HepG2 (cell line): ENCODE measurements around the gene UST. TPM values are rescaled to one million over a fixed set of nuclear protein-coding genes. Genes with fewer than 3 reads are reported as not detected.

ENCODE experiments used
- ATAC-seq: fragments of 200-7000 bp; cut with Tn5 transposase; 3 replicates; pipeline ENCODE4 v1.9.1; 2020; ENCODE audit warnings: mild to moderate bottlenecking, moderate library complexity
- BruUV-seq: library from RNA; stranded (reverse); fragments of 400-500 nt; replicated peaks from 2 replicates; lab custom pipeline; 2021; lab: Mats Ljungman, UMichigan
- CTCF ChIA-PET: fragments of 300-600 bp; formaldehyde crosslinking; extraction: SDS; loops from one replicate; lab custom pipeline; 2021; ENCODE audit warnings: low total read pairs, inconsistent platforms, low intra/inter-chr PET ratio; lab: Yijun Ruan, JAX
- POLR2A ChIA-PET: fragments of 350-600 bp; sonication (Branson Sonifier 250); formaldehyde crosslinking; loops from one replicate; lab custom pipeline; 2020; ENCODE audit warnings: antibody characterized with exemption, inconsistent platforms; lab: Yijun Ruan, JAX
- DNase-seq: peaks from one replicate; pipeline ENCODE4 v3.0.0-alpha.2; 2015; ENCODE audit warnings: low spot score
- FAIRE-seq: peaks from 3 replicates; lab custom pipeline; 2011; peaks lifted over from hg19 to GRCh38; lab: Jason Lieb, UNC
- H2AFZ ChIP-seq: one replicate; pipeline ENCODE4 v1.6.1; 2011; ENCODE audit warnings: low read length, inconsistent platforms
- H3K27ac ChIP-seq: fragments of 300-600 bp; 3 replicates; pipeline ENCODE4 v1.8.0; 2011; ENCODE audit warnings: mixed run types, mild to moderate bottlenecking, mixed read lengths, low read length, inconsistent platforms; ENCODE audit not compliant: insufficient read depth; ENCODE audit errors: extremely low read length
- H3K27me3 ChIP-seq, 2 experiments: fragments of 200-600 bp in 1 of 2; 2 replicates in 1 of 2; 3 replicates in 1 of 2; pipeline versions ENCODE4 v1.6.0 to v1.8.0; 2011; ENCODE audit warnings: low read length in 2 of 2, mild to moderate bottlenecking in 2 of 2, moderate library complexity in 2 of 2, inconsistent platforms in 1 of 2; ENCODE audit not compliant: insufficient read depth in 2 of 2, control insufficient read depth in 1 of 2
- H3K36me3 ChIP-seq, 2 experiments: fragments of 200-600 bp in 1 of 2; replicated peaks in 1 of 2; 2 replicates in 1 of 2; 3 replicates in 1 of 2; pipeline versions ENCODE4 v1.5.1 to v1.8.0; 2011; ENCODE audit warnings: low read length in 2 of 2, inconsistent platforms in 1 of 2; ENCODE audit not compliant: insufficient read depth in 2 of 2, control insufficient read depth in 1 of 2
- H3K4me1 ChIP-seq: 2 replicates; pipeline ENCODE4 v1.5.1; 2012; ENCODE audit warnings: low read length, inconsistent platforms; ENCODE audit not compliant: insufficient read depth
- H3K4me2 ChIP-seq: 2 replicates; pipeline ENCODE4 v1.6.0; 2011; ENCODE audit warnings: low read depth, low read length, inconsistent platforms
- H3K4me3 ChIP-seq, 3 experiments: fragments of 200-600 bp in 1 of 3; sonication (generic), shearing (Covaris generic) in 1 of 3; replicated peaks in 1 of 3; 2 replicates each; pipeline ENCODE4 v1.5.1; 2011 to 2016; ENCODE audit warnings: low read length in 3 of 3, inconsistent platforms in 2 of 3, low read depth in 2 of 3, mild to moderate bottlenecking in 2 of 3, control low read depth in 1 of 3, mixed read lengths in 1 of 3; ENCODE audit not compliant: insufficient read depth in 1 of 3
- H3K79me2 ChIP-seq: one replicate; pipeline ENCODE4 v1.6.1; 2011; ENCODE audit warnings: low read length, inconsistent platforms; ENCODE audit not compliant: insufficient read depth
- H3K9ac ChIP-seq: 2 replicates; pipeline ENCODE4 v1.6.0; 2011; ENCODE audit warnings: mild to moderate bottlenecking, low read depth, low read length, inconsistent platforms; ENCODE audit not compliant: insufficient read depth
- H3K9me3 ChIP-seq: 2 replicates; pipeline ENCODE4 v1.5.1; 2012; ENCODE audit warnings: mild to moderate bottlenecking, low read length
- H4K20me1 ChIP-seq: 2 replicates; pipeline ENCODE4 v1.6.0; 2011; ENCODE audit warnings: inconsistent platforms, mild to moderate bottlenecking, low read length, moderate library complexity; ENCODE audit not compliant: insufficient read depth
- MTA3 ChIP-seq: sonication (generic); formaldehyde crosslinking; IDR thresholded peaks from 2 replicates; pipeline ENCODE4 v1.4.0; 2020; ENCODE audit warnings: missing genetic modification reagents
- SAP130 ChIP-seq: IDR thresholded peaks from 2 replicates; pipeline ENCODE4 v1.6.1; 2016; ENCODE audit warnings: low read depth
- STAT6 ChIP-seq: sonication (generic); formaldehyde crosslinking; IDR thresholded peaks from 2 replicates; pipeline ENCODE4 v1.4.0; 2020; ENCODE audit warnings: missing genetic modification reagents, mild to moderate bottlenecking, borderline replicate concordance
- ZBTB38 ChIP-seq: sonication (generic); formaldehyde crosslinking; IDR thresholded peaks from 2 replicates; pipeline ENCODE4 v1.5.1; 2020; ENCODE audit warnings: mild to moderate bottlenecking, missing genetic modification reagents
- ZNF10 ChIP-seq: sonication (generic); formaldehyde crosslinking; IDR thresholded peaks from 2 replicates; pipeline ENCODE4 v1.4.0; 2020; ENCODE audit warnings: mild to moderate bottlenecking, low read depth, missing genetic modification reagents, borderline replicate concordance
- ZNF205 ChIP-seq: IDR thresholded peaks from 2 replicates; pipeline ENCODE4 v1.6.1; 2018; ENCODE audit warnings: missing biosample characterization, missing genetic modification reagents
- ZNF34 ChIP-seq: sonication (generic); formaldehyde crosslinking; IDR thresholded peaks from 2 replicates; pipeline ENCODE4 v1.4.0; 2020; ENCODE audit warnings: mild to moderate bottlenecking, missing genetic modification reagents, borderline replicate concordance
- WGBS: methylation state at CpG from one replicate; pipeline ENCODE4 v1.1.6; 2017; ENCODE audit warnings: low lambda C conversion rate; 5-methylcytosine and 5-hydroxymethylcytosine counted together
- in situ Hi-C: cut with HindIII; loops from 2 replicates; pipeline ENCODE4 v1.10.0; 2017; ENCODE audit warnings: low pct_unique_long_range_greater_than_20kb; ENCODE audit not compliant: extremely low pct_ligation_motif_present
- intact Hi-C: fragments of 100-400 bp; cut with micrococcal nuclease; formaldehyde crosslinking; loops from one replicate; pipeline ENCODE4 v1.10.0; 2022; ENCODE audit not compliant: unreplicated experiment
- polyA plus RNA-seq, 8 experiments: library from polyadenylated mRNA; depleted of rRNA in 3 of 8; stranded (reverse) in 7 of 8; unstranded in 1 of 8; fragments of >200 nt; fragmentation: Illumina TruSeq in 4 of 8; extraction: Trizol in 4 of 8; gene quantifications; 2 replicates each; pipeline versions ENCODE4 v1.2.1 to v1.2.3, GENCODE V29; 2011 to 2016; ENCODE audit warnings: low read depth in 4 of 8, missing spikeins in 1 of 8, mixed read lengths in 1 of 8; ENCODE audit not compliant: insufficient read depth in 1 of 8
- total RNA-seq, 5 experiments: library from RNA; depleted of rRNA; stranded (reverse); fragments of >200 nt; fragmentation: Illumina TruSeq; extraction: Trizol; gene quantifications; 2 replicates each; pipeline ENCODE4 v1.2.3, GENCODE V29; 2016; ENCODE audit warnings: low read depth in 1 of 5

UST gene
- total and polyA plus RNA-seq, 2 of the 13 experiments (the other 11 are each of a cell fraction or from before 2014, with no cell fraction given) = 0.27 TPM; not detected in 1

- H4K20me1 ChIP-seq = no peaks in the 10 kb centered on the region
- no peak overlapping the region for H3K4me3 ChIP-seq
- no peak overlapping the region for H2AFZ ChIP-seq
- H3K4me1 ChIP-seq = peaks cover 10% of the 10 kb centered on the region
- CTCF ChIA-PET = no interaction called here
- H3K27ac ChIP-seq = no peak overlapping the region
- POLR2A ChIA-PET = no interaction called here
- 20% methylated on average over 4 of the region's 4 CpGs for WGBS
- H3K36me3 ChIP-seq = no peaks in the 10 kb centered on the region
- BruUV-seq = no TSS peak
- H3K4me2 ChIP-seq = no peak overlapping the region
- FAIRE-seq (no peak), ATAC-seq (no peak), DNase-seq (no peak)
- H3K79me2 ChIP-seq = no peaks in the 10 kb centered on the region
- peaks cover 0 to 7% of the 10 kb centered on the region in 2 experiments; a peak in 1 of 5 replicates for H3K27me3 ChIP-seq
- intact Hi-C loops (no loop called here), in situ Hi-C loops (no loop called here)
- no peaks in the 10 kb centered on the region for H3K9me3 ChIP-seq
- no peak overlapping the region for H3K9ac ChIP-seq
- TF ChIP-seq ZNF34 (CRISPR knock-in tag) = no peak
- TF ChIP-seq ZNF205 (CRISPR knock-in tag) = no peak
- no peak for TF ChIP-seq STAT6 (CRISPR knock-in tag)
- no peak for TF ChIP-seq MTA3 (CRISPR knock-in tag)
- TF ChIP-seq ZNF10 (CRISPR knock-in tag) = no peak
- no peak for TF ChIP-seq ZBTB38 (CRISPR knock-in tag)
Observed at GRCh38 chr6:148805777-148806176, 58.9 kb downstream of the UST start.

- ChIA-PET POLR2A (no interaction called here), CTCF (no interaction called here)
- ATAC-seq (peak; percentile 69), DNase-seq (peak; percentile 15), FAIRE-seq (no peak)
- intact Hi-C loops (no loop called here), in situ Hi-C loops (no loop called here)
- Histone ChIP-seq H2AFZ (no peak overlapping the region), H3K27me3 (peaks cover 0 to 7% of the 10 kb centered on the region in 2 experiments; a peak in 1 of 5 replicates), H3K9me3 (no peaks in the 10 kb centered on the region), H3K36me3 (no peaks in the 10 kb centered on the region), H3K9ac (no peak overlapping the region), H3K27ac (no peak overlapping the region), H3K4me3 (no peak overlapping the region), H4K20me1 (no peaks in the 10 kb centered on the region), H3K79me2 (no peaks in the 10 kb centered on the region), H3K4me1 (peaks cover 10% of the 10 kb centered on the region), H3K4me2 (no peak overlapping the region)
- no TSS peak for BruUV-seq
- 42% methylated on average over 7 of the region's 7 CpGs for WGBS
- no peak for TF ChIP-seq SAP130
Observed at GRCh38 chr6:148807784-148808183, 61.0 kb downstream of the UST start.
